Measurements from ENCODE around the gene AKAP8L. TPM values are rescaled to one million over a fixed set of nuclear protein-coding genes. Genes with fewer than 3 reads are reported as not detected.

Gene AKAP8L
- total RNA-seq, 1 experiment from 2014 or later: 106 TPM

GRCh38 chr19:15378534-15379082 lies 40.2 kb downstream of the AKAP8L start:
- POLR2A ChIA-PET: interaction anchor here (0.6 to 3.2 kb wide), 6 partner anchors 10 to 284 kb away, joined by 3 to 22 read pairs (median 4); partner anchors contain the start of gene AKAP8L

GRCh38 chr19:15374796-15375440 lies 43.9 kb downstream of the AKAP8L start:
- H3K4me3 ChIP-seq (replicated peaks in 1 of 2; ENCODE audit: low read depth in 1 of 2, low read length in 2 of 2): no peak overlapping the region
- H3K9me3 ChIP-seq (ENCODE audit: control insufficient read depth in 1 of 2, insufficient read depth in 1 of 2, low read depth in 1 of 2, low read length in 2 of 2): no peaks in the 10 kb centered on the region
- H3K4me1 ChIP-seq (ENCODE audit: control insufficient read depth in 1 of 2, insufficient read depth in 2 of 2, low read length in 2 of 2): peaks cover 10 to 19% of the 10 kb centered on the region in 2 experiments
- intact Hi-C loops (cut with micrococcal nuclease): loop anchor here (10.0 kb wide), 1 partner anchor 110 kb away; no protein-coding TSS in a partner anchor
- no peak for TF ChIP-seq CEBPB (IDR thresholded peaks at IDR 0.05; ENCODE audit: low read depth)
- TF ChIP-seq POLR2AphosphoS5 (IDR thresholded peaks at IDR 0.05; ENCODE audit: low read depth, low read length): no peak
- TF ChIP-seq EZH2 (IDR thresholded peaks at IDR 0.05): no peak
- TF ChIP-seq, protein P1, sequence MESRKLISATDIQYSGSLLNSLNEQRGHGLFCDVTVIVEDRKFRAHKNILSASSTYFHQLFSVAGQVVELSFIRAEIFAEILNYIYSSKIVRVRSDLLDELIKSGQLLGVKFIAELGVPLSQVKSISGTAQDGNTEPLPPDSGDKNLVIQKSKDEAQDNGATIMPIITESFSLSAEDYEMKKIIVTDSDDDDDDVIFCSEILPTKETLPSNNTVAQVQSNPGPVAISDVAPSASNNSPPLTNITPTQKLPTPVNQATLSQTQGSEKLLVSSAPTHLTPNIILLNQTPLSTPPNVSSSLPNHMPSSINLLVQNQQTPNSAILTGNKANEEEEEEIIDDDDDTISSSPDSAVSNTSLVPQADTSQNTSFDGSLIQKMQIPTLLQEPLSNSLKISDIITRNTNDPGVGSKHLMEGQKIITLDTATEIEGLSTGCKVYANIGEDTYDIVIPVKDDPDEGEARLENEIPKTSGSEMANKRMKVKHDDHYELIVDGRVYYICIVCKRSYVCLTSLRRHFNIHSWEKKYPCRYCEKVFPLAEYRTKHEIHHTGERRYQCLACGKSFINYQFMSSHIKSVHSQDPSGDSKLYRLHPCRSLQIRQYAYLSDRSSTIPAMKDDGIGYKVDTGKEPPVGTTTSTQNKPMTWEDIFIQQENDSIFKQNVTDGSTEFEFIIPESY (IDR thresholded peaks at IDR 0.05; ENCODE audit: extremely low read depth, insufficient replicate concordance, low read length): no peak
- peaks cover 9% of the 10 kb centered on the region; the same call in 1 of the 2 replicates for H4K20me1 ChIP-seq (ENCODE audit: insufficient read depth)
- no peak overlapping the region for H3K27ac ChIP-seq (ENCODE audit: low read depth, low read length)
- POLR2A ChIA-PET: no interaction called here
- H3K9ac ChIP-seq (ENCODE audit: low read length): no peak overlapping the region
- DNase-seq (ENCODE audit: low read depth, low spot score) (no peak), ATAC-seq (no peak)
- peaks cover 77% of the 10 kb centered on the region for H3K79me2 ChIP-seq (ENCODE audit: insufficient read depth, low read length)
- no peak overlapping the region for H3K4me2 ChIP-seq (ENCODE audit: low read length)
- H3K9me2 ChIP-seq (ENCODE audit: insufficient read depth): no peaks in the 10 kb centered on the region
- H3K27me3 ChIP-seq (ENCODE audit: insufficient read depth, low read length): no peaks in the 10 kb centered on the region
- CTCF ChIA-PET: no interaction called here
- H2AFZ ChIP-seq (ENCODE audit: low read depth, low read length, poor library complexity, severe bottlenecking): no peak overlapping the region
- peaks cover 26 to 30% of the 10 kb centered on the region in 2 experiments; a peak in 3 of 4 replicates for H3K36me3 ChIP-seq (ENCODE audit: control insufficient read depth in 1 of 2, insufficient read depth in 2 of 2, low read length in 2 of 2)
- no TSS peak for BruUV-seq (replicated peaks)
- RAD21 ChIA-PET (ENCODE audit: low non-redundant PET in 1 of 2, low total read pairs in 2 of 2, uncharacterized antibody in 2 of 2, unreplicated experiment in 2 of 2): no interaction called here

More at GRCh38 chr19:15378534-15379082, 40.2 kb downstream of the AKAP8L start:
- no peaks in the 10 kb centered on the region for H3K9me3 ChIP-seq (ENCODE audit: control insufficient read depth in 1 of 2, insufficient read depth in 1 of 2, low read depth in 1 of 2, low read length in 2 of 2)
- H3K27ac ChIP-seq (ENCODE audit: low read depth, low read length): peak overlapping the region; percentile 96
- no TSS peak for BruUV-seq (replicated peaks)
- H3K4me2 ChIP-seq (ENCODE audit: low read length): peak overlapping the region; percentile 99
- CTCF ChIA-PET: interaction anchor here (1.2 to 2.3 kb wide), 3 partner anchors 41 to 177 kb away, joined by 3 to 11 read pairs (median 11); partner anchors contain the start of gene AKAP8L
- H3K9me2 ChIP-seq (ENCODE audit: insufficient read depth): no peaks in the 10 kb centered on the region
- no peaks in the 10 kb centered on the region for H3K27me3 ChIP-seq (ENCODE audit: insufficient read depth, low read length)
- ATAC-seq (no peak; the same call in 1 of the 2 replicates), DNase-seq (ENCODE audit: low read depth, low spot score) (no peak)
- H3K79me2 ChIP-seq (ENCODE audit: insufficient read depth, low read length): peaks cover 57% of the 10 kb centered on the region
- H3K4me1 ChIP-seq (ENCODE audit: control insufficient read depth in 1 of 2, insufficient read depth in 2 of 2, low read length in 2 of 2): peaks cover 13 to 33% of the 10 kb centered on the region in 2 experiments
- intact Hi-C loops (cut with micrococcal nuclease): loop anchor here (2.0 to 10.0 kb wide), 2 partner anchors 114 to 178 kb away; no protein-coding TSS in a partner anchor
- H3K36me3 ChIP-seq (ENCODE audit: control insufficient read depth in 1 of 2, insufficient read depth in 2 of 2, low read length in 2 of 2): peaks cover 2 to 7% of the 10 kb centered on the region in 2 experiments; a peak in 3 of 4 replicates
- peak overlapping the region; percentile 83 to 100 for H3K4me3 ChIP-seq (replicated peaks in 1 of 2; ENCODE audit: low read depth in 1 of 2, low read length in 2 of 2)
- H3K9ac ChIP-seq (ENCODE audit: low read length): peak overlapping the region; percentile 91
- TF ChIP-seq POLR2A (IDR thresholded peaks at IDR 0.05; ENCODE audit: borderline replicate concordance, extremely low read depth, insufficient read depth, insufficient read length) (peak; percentile 7), JUND (IDR thresholded peaks at IDR 0.05) (no peak)
- H2AFZ ChIP-seq (ENCODE audit: low read depth, low read length, poor library complexity, severe bottlenecking): no peak overlapping the region
- H4K20me1 ChIP-seq (ENCODE audit: insufficient read depth): peaks cover 9% of the 10 kb centered on the region; the same call in 1 of the 2 replicates
- RAD21 ChIA-PET (ENCODE audit: low non-redundant PET in 1 of 2, low total read pairs in 2 of 2, uncharacterized antibody in 2 of 2, unreplicated experiment in 2 of 2): no interaction called here

All from HCT116 (cell line).